ENCODE results near the gene COL13A1. TPM values are rescaled to one million over a fixed set of nuclear protein-coding genes. Genes with fewer than 3 reads are reported as not detected.

Gene COL13A1
- total RNA-seq, 4 donors from 2014 or later = 0.46 to 0.60 TPM; not detected in 2

GRCh38 chr10:69800665-69801064 is 1.0 kb upstream of the COL13A1 start:
- ATAC-seq (ENCODE audit: low FRiP score) = no peak
- no peak for DNase-seq (ENCODE audit: low spot score)
- TF ChIP-seq CTCF (IDR thresholded peaks at IDR 0.05) = no peak

- no peak for TF ChIP-seq CTCF (IDR thresholded peaks at IDR 0.05)
- ATAC-seq (ENCODE audit: low FRiP score) (no peak), DNase-seq (ENCODE audit: low spot score) (no peak)
Measured at GRCh38 chr10:69801094-69801433, 642 bp upstream of the COL13A1 start.

GRCh38 chr10:69802424-69803161 is 887 bp downstream of the COL13A1 start:
- ATAC-seq (ENCODE audit: low FRiP score) (no peak), DNase-seq (ENCODE audit: low spot score) (no peak)
- no peak for TF ChIP-seq CTCF (IDR thresholded peaks at IDR 0.05)

- ATAC-seq (ENCODE audit: low FRiP score) (no peak), DNase-seq (ENCODE audit: low spot score) (no peak)
- no peak for TF ChIP-seq CTCF (IDR thresholded peaks at IDR 0.05)
Measured at GRCh38 chr10:69803809-69804208, 2.1 kb downstream of the COL13A1 start.

- ATAC-seq (ENCODE audit: low FRiP score) (no peak), DNase-seq (ENCODE audit: low spot score) (no peak)
- TF ChIP-seq CTCF (IDR thresholded peaks at IDR 0.05) = no peak
Measured at GRCh38 chr10:69804775-69805174, 3.1 kb downstream of the COL13A1 start.

GRCh38 chr10:69807122-69807521 is 5.4 kb downstream of the COL13A1 start:
- TF ChIP-seq CTCF (IDR thresholded peaks at IDR 0.05) = no peak
- no peak for ATAC-seq (ENCODE audit: low FRiP score)
- no peak for DNase-seq (ENCODE audit: low spot score)

- DNase-seq (ENCODE audit: low spot score) (no peak), ATAC-seq (ENCODE audit: low FRiP score) (no peak)
- TF ChIP-seq CTCF (IDR thresholded peaks at IDR 0.05) = no peak
Measured at GRCh38 chr10:69807696-69808095, 6.0 kb downstream of the COL13A1 start.

Data from omental fat pad (tissue), 4 donors.